Cortex of kidney (tissue), 1 donor: Measurements from ENCODE around the gene LSAMP.
"Not testable (repeated sequence)": the region's sequence is repeated elsewhere in the genome, so short reads cannot be mapped to it uniquely, and the experiment has no call there.

Experiments
- DNase-seq: peaks from one replicate; lab custom pipeline; 2025; lab: John Stamatoyannopoulos, UW

Gene LSAMP

DNA sequence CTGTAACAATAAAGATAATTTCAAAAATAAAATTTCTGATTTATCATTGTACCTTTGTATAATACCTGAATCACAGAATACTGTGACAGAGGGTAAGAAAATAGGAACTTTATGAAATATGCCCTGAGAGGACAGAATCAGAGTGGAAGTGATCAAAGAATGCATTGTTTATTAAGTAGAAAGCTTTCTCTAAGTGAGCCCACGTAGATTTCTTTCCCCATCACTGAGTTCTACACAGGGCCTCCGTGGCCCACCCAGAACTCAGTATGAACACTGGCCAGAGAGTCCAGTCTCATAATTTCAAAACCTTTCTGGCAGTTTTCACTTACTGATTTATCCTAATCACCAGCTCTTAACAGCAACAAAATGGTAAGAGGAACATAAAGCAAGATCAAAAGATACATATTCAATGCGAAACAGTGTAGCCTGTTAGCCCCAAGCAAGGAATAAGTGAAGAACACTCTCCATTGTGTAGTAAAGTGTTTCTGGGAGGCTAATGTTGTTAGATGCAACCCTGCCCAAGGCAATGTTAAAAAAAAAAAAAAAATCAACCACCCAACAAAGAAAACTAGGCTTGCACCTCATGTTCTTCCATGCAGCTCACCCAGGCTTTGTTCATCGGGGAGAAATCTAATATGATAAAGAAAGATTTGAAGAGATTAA is 341.3 kb downstream of the LSAMP start:
- no peak for DNase-seq

GRCh38 chr3:116102037-116102436 is 343.2 kb downstream of the LSAMP start:
- DNase-seq: no peak

DNA sequence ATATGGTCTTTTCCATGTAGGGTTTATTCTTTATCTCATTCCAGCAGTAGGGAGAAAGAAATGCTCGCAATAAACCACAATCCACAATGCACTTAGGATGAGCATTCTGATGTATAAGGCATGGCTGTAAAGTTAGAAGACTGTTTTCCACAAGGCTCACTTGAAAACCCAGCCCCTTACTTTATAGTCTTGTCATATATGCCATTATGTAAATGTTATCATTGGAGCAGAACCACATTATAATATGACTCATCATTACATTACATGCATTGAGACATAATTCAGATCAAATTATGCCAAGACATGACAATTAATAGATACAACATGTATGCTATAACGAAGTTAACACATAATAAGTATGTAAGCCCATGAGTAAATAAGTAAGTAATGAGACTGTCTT is 348.1 kb downstream of the LSAMP start:
- no peak for DNase-seq

GRCh38 chr3:116096631-116097030 is 348.7 kb downstream of the LSAMP start:
- DNase-seq: no peak

- DNase-seq: no peak
Measured at GRCh38 chr3:116093374-116093773, 351.9 kb downstream of the LSAMP start.

DNA sequence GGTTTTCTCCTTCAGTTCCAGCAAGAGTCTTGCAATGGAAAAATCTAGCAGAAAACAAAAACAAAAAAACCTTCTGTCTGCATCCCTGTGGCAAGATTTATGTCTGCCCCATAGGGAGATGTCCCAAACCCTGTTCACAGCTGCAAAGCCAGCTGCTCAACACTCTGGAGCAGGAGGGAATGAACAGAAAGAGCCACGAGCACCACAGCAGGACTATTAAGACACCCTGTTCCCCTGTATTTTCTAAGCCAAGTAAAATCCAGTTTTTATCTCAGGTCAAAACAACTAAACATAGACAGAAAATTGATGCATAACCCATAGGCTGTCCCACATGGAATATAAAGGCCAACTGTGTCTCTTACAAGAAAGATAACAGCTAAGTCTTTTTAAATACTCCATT is 357.9 kb downstream of the LSAMP start:
- no peak for DNase-seq

- DNase-seq: no peak
Measured at GRCh38 chr3:116084999-116085791, 360.1 kb downstream of the LSAMP start.

DNA sequence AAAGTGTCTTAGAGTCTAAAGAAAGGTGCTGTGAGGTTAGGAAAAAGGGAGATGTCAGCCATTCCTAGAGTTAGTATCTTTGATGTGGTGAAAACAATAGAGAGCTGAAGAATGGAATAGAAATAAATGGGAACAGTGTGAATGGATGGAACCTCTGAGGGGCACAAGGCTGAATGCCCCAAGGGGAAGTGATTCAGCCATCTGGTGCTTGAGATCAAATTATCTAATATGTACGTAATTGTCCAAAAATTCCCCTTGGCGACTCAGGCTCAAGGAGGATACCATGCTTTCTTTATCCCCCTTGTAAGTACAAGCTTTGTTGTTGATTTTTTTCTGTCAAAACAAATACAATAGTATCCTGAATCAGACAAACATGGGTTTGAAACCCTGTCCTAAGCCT is 361.6 kb downstream of the LSAMP start:
- DNase-seq: no peak

DNA sequence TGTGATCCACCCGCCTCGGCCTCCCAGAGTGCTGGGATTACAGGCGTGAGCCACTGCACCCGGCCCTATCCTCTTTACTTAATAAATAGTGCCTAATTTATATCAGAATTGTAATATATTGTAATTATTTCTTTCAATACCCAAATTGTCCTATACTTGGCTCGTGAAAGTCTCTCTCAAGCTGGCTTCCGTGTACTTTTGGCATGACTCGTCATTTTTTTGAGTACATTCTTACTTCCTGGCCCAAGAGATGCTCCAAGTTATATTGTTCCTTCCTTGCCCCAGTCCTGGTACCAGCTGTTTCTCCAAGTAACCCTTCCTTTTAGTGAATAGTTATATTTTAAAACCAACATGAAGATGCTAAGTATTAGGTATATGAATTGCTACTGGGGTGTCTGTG is 366.7 kb downstream of the LSAMP start:
- no peak for DNase-seq

DNA sequence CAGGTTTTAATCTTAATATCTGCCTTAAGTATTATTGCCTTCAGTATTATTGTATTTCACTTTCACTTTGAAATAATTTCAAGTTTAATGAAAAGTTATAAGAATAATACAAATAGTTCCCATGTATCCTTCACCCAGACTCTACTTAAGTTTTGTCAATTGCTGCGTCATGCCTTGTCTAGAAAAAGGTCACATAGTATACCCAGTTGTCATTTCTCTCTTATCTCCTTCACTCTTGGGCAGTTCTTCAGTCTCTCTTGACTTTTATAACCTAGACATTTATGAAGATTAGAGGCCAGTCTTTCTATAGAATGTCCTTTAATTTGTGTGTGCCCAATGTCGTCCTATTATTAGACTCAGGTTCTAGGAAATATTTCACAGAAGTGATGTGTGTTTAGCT is 367.7 kb downstream of the LSAMP start:
- DNase-seq: no peak

DNA sequence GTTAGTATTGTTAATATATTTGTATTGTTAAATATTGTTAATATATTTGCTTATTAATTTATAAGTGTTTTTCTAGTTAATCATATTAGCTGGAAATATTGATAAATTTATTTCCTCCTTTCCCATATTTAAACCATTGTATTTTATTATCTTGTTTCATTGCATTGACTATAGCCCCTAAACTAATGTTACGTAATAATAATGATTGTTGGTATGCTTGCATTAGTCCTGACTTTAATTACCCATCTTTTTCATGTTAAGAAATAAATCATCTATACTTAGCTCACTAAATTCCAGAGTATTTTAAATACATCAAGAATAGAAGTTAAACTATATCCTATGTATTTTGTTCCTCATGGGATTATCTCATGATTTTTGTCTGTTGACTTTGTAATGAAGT is 368.2 kb downstream of the LSAMP start:
- DNase-seq: no peak

DNA sequence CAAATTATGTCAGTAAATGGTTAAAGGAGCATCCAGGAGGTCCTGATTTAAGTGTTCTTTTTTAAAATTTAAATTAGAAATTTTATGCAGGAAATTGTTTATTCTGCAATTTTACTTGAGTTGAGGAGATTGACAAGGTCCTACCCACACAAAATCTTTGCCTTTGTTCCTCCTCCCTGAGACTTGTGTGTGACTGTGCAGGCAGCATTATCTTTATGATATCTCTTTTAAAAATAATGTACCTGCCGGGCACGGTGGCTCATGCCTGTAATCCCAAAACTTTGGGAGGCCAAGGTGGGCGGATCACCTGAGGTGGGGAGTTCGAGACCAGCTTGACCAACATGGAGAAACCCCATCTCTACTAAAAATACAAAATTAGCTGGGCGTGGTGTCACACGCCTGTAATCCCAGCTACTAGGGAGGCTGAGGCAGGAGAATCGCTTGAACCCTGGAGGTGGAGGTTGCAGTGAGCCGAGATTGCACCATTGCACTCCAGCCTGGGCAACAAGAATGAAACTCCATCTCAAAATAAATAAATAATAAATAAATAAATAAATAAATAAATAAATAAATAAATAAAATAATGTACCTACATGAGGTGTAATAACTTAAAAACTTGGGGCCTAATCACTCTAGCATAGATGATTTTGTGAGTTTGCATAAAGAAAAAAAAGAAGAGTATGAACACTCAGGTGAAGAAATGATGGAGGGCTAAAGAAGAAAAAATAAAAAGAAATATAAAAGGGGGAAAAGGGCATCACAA is 374.6 kb downstream of the LSAMP start:
- DNase-seq: not testable (repeated sequence)

DNA sequence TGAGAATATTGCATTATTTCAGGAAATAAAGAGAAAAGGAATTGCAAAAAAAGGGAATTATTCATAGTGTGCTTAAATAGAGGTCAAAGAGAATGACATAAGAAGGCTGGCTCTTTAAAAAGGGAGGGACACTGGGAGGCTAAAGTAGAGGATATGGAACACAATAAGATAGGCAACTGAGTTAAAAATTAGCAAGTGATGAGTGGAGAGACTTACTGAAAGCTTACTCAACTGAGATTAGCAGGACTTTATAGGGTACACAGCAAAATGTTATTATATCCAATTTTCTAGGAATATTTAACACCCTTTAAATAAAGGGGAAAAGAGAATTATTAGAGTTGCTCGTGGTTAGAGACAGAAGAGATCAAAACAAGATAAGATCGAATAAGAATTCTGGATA is 375.2 kb downstream of the LSAMP start:
- DNase-seq: no peak

- DNase-seq: no peak
Measured at GRCh38 chr3:116069024-116069423, 376.3 kb downstream of the LSAMP start.

- DNase-seq: no peak
Measured at GRCh38 chr3:116067326-116067725, 378.0 kb downstream of the LSAMP start.

DNA sequence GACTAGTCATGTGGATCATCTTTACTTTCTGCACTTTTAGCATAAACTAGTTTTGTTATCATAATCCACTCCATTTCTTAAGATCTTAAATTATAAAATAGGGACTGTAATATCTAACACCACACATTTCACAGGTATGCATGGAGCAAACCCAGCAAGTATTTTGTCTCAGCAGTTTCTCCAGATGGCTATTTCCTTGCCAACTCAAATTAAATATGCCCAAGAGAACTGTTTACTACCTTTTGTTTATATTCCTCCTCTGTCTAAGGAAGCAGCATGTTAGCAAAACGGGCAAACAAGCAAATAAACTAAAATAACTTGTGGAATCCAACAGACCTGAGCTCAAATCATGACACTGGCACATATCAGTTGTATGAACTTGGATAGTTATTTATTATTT is 379.8 kb downstream of the LSAMP start:
- no peak for DNase-seq

GRCh38 chr3:116064646-116065045 is 380.6 kb downstream of the LSAMP start:
- no peak for DNase-seq

- DNase-seq: no peak
Measured at GRCh38 chr3:116059421-116060096, 385.7 kb downstream of the LSAMP start.

DNA sequence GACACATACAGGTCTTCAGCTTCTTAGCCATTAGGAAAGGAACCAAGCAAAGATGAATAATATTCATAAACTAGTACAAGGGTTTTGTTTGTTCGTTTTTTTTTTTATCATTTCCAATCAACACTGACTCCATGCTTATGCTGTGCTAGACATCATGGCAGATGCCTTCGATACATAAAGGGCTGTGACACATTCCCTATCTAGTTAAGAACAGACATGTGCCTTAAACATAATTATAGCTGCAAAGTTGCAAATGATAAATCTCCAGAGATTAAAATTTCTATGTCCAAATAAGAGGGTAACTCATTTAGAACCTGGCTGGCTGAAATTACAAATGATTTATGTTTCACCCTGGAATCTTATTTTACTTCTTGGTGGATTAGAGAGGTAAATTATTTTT is 386.4 kb downstream of the LSAMP start:
- DNase-seq: no peak

DNA sequence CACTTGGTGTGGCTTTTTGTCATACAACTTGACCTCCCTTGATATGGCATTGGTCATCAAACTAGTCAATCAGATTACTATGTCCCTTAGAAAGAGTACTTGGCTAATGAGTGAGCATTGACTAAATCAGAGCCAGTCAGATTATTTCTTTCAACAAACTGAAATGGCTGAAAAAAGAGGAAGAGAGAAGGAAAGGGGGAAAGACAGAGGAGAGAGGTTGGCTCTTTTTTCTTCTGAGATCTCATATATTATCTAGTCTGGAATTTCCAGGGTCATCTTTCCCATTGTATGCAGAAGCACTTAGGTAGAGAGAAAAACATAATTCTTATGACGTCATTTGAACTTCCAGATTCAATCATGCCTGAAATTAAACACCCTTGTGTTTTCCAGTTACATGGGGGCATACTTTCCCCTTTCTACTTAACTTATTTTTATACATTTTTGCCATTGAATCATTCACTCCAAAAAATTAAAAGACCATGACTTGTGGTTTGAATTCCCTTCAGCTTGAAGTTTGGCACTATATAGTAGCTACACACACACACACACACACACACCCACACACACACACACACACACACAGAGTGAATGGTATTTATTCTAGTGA is 387.8 kb downstream of the LSAMP start:
- DNase-seq: no peak

DNA sequence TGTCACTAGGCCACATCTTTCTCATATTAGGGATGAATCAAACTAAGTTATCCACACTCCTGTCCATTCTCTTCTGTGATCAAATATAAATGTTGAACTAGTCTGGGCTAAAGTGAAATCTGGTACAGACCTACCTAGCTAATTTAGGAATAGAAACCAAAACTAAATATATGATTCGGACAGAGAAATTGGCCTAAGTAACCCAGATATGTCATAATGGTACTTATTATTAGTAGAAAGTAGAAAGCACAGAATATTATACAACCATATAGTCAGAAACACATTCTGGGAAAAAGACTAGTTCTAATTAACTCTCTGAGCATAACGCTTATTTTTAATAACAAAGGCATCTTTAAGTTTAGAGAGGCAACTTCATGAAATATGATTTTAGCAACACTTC is 389.0 kb downstream of the LSAMP start:
- no peak for DNase-seq

DNA sequence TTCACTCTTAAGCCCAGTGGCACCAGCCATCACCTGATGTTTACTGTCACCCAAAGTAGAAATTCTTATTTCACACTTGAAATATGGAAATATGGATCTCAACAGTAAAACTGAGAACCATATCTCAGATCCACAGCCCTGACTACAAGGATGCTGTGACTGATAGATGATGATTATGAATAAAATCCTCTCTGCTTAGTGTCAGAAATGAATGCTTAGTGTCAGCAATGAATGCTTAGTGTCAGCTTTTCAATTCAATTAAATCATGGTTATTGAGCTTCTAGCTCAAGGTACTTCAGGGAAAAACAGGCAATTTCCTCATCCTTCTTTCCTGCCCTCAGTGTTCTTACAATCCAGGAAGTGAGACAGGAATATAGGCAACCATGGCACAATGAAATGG is 392.3 kb downstream of the LSAMP start:
- no peak for DNase-seq
